WTC11 (cell line): ENCODE results near the gene PLEKHA6. TPM values are rescaled to one million over a fixed set of nuclear protein-coding genes. Genes with fewer than 3 reads are reported as not detected.

ENCODE experiments used
- ATAC-seq: fragments of 200-7000 bp; cut with Tn5 transposase; 2 replicates; pipeline ENCODE4 v1.10.0; 2021; ENCODE audit warnings: mild to moderate bottlenecking, moderate library complexity
- CTCF ChIA-PET: fragments of 300-600 bp; sonication (Branson Sonifier 250); formaldehyde crosslinking; loops from one replicate; lab custom pipeline; 2021; ENCODE audit warnings: antibody characterized with exemption; lab: Charles Lee
- POLR2A ChIA-PET: fragments of 350-600 bp; sonication (Branson Sonifier 250); formaldehyde crosslinking; loops from one replicate; lab custom pipeline; 2021; ENCODE audit warnings: antibody characterized with exemption; lab: Charles Lee
- DNase-seq: peaks from one replicate; pipeline ENCODE4 v3.0.0; 2021; ENCODE audit warnings: low spot score
- H3K27ac Mint-ChIP-seq: 2 replicates; pipeline ENCODE4 v1.8.0; 2021; ENCODE audit warnings: mixed read lengths
- H3K27me3 Mint-ChIP-seq: 2 replicates; pipeline ENCODE4 v1.8.0; 2021; ENCODE audit warnings: low read depth, mild to moderate bottlenecking, moderate library complexity, mixed read lengths
- H3K36me3 Mint-ChIP-seq: 2 replicates; pipeline ENCODE4 v1.8.0; 2021; ENCODE audit warnings: mixed read lengths
- H3K4me1 Mint-ChIP-seq: 2 replicates; pipeline ENCODE4 v1.8.0; 2022; ENCODE audit warnings: mixed read lengths
- H3K4me3 Mint-ChIP-seq: 2 replicates; pipeline ENCODE4 v1.8.0; 2021; ENCODE audit warnings: mild to moderate bottlenecking, moderate library complexity, mixed read lengths
- H3K9me3 Mint-ChIP-seq: 2 replicates; pipeline ENCODE4 v1.8.0; 2021; ENCODE audit warnings: mixed read lengths
- CTCF ChIP-seq: fragments of 200-600 bp; IDR thresholded peaks from 2 replicates; pipeline ENCODE4 v1.8.0; 2022; ENCODE audit warnings: antibody characterized with exemption
- ELF4 ChIP-seq: sonication (generic); formaldehyde crosslinking; IDR thresholded peaks from 2 replicates; pipeline ENCODE4 v1.8.1; 2022; ENCODE audit warnings: low read depth, mild to moderate bottlenecking, moderate library complexity, missing genetic modification reagents
- ETV6 ChIP-seq: sonication (generic); formaldehyde crosslinking; IDR thresholded peaks from 2 replicates; pipeline ENCODE4 v1.8.1; 2022; ENCODE audit warnings: mild to moderate bottlenecking, missing genetic modification reagents
- GABPB1 ChIP-seq: sonication (generic); formaldehyde crosslinking; IDR thresholded peaks from 2 replicates; pipeline ENCODE4 v1.8.1; 2023; ENCODE audit warnings: mild to moderate bottlenecking, missing genetic modification reagents
- KAT7 ChIP-seq: sonication (generic); formaldehyde crosslinking; IDR thresholded peaks from 2 replicates; pipeline ENCODE4 v1.8.1; 2023; ENCODE audit warnings: missing genetic modification reagents, mild to moderate bottlenecking, borderline replicate concordance
- NR1H2 ChIP-seq: sonication (generic); formaldehyde crosslinking; IDR thresholded peaks from 2 replicates; pipeline ENCODE4 v1.9.0; 2021; ENCODE audit warnings: mild to moderate bottlenecking, moderate library complexity, missing genetic modification reagents
- PRRX2 ChIP-seq: fragments of 250-450 bp; sonication (Bioruptor Pico); IDR thresholded peaks from 2 replicates; pipeline ENCODE4 v1.8.0; 2021; ENCODE audit warnings: mild to moderate bottlenecking
- SOX15 ChIP-seq: fragments of 250-450 bp; sonication (Bioruptor Pico); IDR thresholded peaks from 2 replicates; pipeline ENCODE4 v1.9.0; 2021; ENCODE audit warnings: mild to moderate bottlenecking
- SP1 ChIP-seq: sonication (generic); formaldehyde crosslinking; conservative IDR thresholded peaks from 2 replicates; pipeline ENCODE4 v1.8.1; 2022; ENCODE audit warnings: missing genetic modification reagents
- TEAD4 ChIP-seq: sonication (generic); formaldehyde crosslinking; IDR thresholded peaks from 2 replicates; pipeline ENCODE4 v1.8.0; 2022; ENCODE audit warnings: mild to moderate bottlenecking, missing genetic modification reagents
- TP53 ChIP-seq: sonication (generic); formaldehyde crosslinking; IDR thresholded peaks from 2 replicates; pipeline ENCODE4 v1.8.1; 2023; ENCODE audit warnings: mild to moderate bottlenecking, missing genetic modification reagents
- ZNF138 ChIP-seq: sonication (generic); formaldehyde crosslinking; conservative IDR thresholded peaks from 2 replicates; pipeline ENCODE4 v1.8.1; 2022; ENCODE audit warnings: mild to moderate bottlenecking, moderate library complexity, missing genetic modification reagents
- ZNF416 ChIP-seq: fragments of 250-450 bp; sonication (Bioruptor Pico); IDR thresholded peaks from 2 replicates; pipeline ENCODE4 v1.9.0; 2021; ENCODE audit warnings: mild to moderate bottlenecking, inconsistent platforms
- ZNF671 ChIP-seq: fragments of 250-450 bp; sonication (Bioruptor Pico); IDR thresholded peaks from 2 replicates; pipeline ENCODE4 v1.8.0; 2021; ENCODE audit warnings: mild to moderate bottlenecking
- total RNA-seq: library from RNA; stranded (reverse); gene quantifications from 3 replicates; pipeline ENCODE4 v1.2.3, GENCODE V29; 2021
- TF ChIP-seq, protein P1 (sequence below): fragments of 250-450 bp; sonication (Bioruptor Pico); IDR thresholded peaks from 2 replicates; pipeline ENCODE4 v1.8.0; 2021; ENCODE audit warnings: mild to moderate bottlenecking
- TF ChIP-seq, protein P2 (sequence below): fragments of 250-450 bp; sonication (Bioruptor Pico); conservative IDR thresholded peaks from 2 replicates; pipeline ENCODE4 v1.9.0; 2021; ENCODE audit warnings: mild to moderate bottlenecking

PLEKHA6 gene
- total RNA-seq, 1 experiment from 2014 or later = 11.6 TPM

DNA sequence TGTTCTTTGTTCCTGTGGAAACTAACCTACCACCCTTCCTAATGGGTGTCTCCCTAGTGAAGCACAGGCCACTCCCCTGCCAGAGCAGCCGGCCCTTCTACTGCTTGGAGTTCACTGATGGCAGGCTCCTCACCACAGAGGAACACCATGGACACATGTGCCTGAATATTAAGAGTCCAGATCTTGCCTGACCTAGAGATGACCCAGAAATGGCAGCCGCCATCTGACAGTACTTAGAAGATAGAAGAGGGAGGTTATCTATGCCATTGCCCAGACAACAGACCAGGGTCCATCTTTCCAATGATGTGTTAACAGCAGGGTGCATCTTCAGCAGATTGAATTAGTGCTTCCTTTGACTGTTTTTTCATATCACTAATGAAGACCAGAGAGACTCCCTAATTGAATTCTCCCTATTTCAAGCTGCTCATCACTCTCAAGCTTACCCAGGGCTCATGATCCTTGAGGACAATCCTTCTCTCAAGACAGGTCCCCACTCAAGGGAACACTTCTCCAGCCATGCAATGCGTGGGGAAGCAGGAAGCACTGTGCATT is 59.8 kb downstream of the PLEKHA6 start (continued):
- no peak for TF ChIP-seq SP1 (CRISPR knock-in tag)
- no peak for TF ChIP-seq SOX15 (CRISPR knock-in tag)
- no peak for TF ChIP-seq KAT7 (CRISPR knock-in tag)
- no peak for TF ChIP-seq ZNF671 (CRISPR knock-in tag)
- TF ChIP-seq CTCF = no peak
- no peak for TF ChIP-seq PRRX2 (CRISPR knock-in tag)
- TF ChIP-seq ETV6 (CRISPR knock-in tag) = no peak
- no peak for TF ChIP-seq TEAD4 (CRISPR knock-in tag)
- TF ChIP-seq, protein P1, sequence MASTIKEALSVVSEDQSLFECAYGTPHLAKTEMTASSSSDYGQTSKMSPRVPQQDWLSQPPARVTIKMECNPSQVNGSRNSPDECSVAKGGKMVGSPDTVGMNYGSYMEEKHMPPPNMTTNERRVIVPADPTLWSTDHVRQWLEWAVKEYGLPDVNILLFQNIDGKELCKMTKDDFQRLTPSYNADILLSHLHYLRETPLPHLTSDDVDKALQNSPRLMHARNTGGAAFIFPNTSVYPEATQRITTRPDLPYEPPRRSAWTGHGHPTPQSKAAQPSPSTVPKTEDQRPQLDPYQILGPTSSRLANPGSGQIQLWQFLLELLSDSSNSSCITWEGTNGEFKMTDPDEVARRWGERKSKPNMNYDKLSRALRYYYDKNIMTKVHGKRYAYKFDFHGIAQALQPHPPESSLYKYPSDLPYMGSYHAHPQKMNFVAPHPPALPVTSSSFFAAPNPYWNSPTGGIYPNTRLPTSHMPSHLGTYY = no peak
- TF ChIP-seq ELF4 (CRISPR knock-in tag) = no peak

DNA sequence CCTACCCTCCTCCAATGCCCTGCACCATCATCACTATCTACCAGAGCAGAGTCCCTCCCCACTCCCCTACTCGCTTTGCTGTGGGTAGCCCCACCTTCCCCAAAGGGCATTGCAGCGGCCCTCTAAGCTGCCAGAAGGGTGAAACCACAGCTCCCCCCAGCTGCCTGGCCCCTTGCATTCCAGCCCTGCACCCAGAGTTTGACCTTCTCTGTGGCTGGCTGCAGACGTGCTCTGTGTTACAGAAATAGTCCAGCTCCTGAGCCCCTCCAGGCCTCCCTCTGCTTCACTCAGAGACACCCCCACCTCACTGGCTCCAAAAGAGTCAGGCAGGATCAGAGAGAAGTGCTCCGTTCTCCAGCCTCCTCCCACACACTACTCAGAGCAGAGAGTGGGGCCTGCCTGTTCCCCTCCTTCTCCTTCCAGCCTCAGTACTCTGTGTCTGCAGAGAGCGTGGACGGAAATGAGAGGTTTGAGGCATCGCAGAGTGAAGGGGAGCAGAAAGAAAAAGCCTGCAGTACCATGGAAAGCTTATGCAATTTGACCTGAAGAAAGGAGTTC is 63.2 kb downstream of the PLEKHA6 start:
- no peak for TF ChIP-seq ZNF138
- no peak for TF ChIP-seq ZNF416 (CRISPR knock-in tag)
- TF ChIP-seq NR1H2 (CRISPR knock-in tag) = no peak
- Mint-ChIP-seq H3K36me3 (no peaks in the 10 kb centered on the region), H3K4me3 (no peak overlapping the region), H3K4me1 (peaks cover 24% of the 10 kb centered on the region), H3K27ac (no peak overlapping the region), H3K27me3 (no peaks in the 10 kb centered on the region), H3K9me3 (no peaks in the 10 kb centered on the region)
- DNase-seq = peak; percentile 39
- peak; percentile 85 for ATAC-seq
- ChIA-PET CTCF (interaction anchor here (0.7 to 2.7 kb wide), 9 partner anchors 11 to 134 kb away, joined by 3 to 9 read pairs (median 4); partner anchors contain the start of gene PLEKHA6), POLR2A (no interaction called here)

DNA sequence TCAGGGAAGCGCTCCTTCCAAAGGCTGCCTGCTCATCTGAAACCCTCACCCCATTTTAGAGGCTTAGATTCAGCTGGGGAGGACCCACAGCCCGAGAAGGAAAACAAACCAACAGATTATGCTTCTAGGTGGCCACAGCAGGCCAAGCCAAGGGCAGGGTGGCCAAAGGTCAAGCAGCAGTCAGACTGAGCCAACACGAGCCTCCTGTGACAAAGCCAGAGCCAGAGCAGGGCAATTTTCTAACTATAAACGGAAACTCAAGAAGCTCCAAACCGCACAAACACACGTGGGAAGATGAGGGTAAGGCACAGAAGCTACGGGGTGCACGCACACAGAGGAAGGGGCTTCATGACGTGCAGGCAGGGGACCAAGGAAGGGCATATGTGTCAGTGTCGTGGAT is 64.1 kb downstream of the PLEKHA6 start:
- ATAC-seq = no peak
- Mint-ChIP-seq H3K9me3 (no peaks in the 10 kb centered on the region), H3K27ac (no peak overlapping the region), H3K4me1 (peaks cover 24% of the 10 kb centered on the region), H3K27me3 (no peaks in the 10 kb centered on the region), H3K36me3 (no peaks in the 10 kb centered on the region), H3K4me3 (no peak overlapping the region)
- CTCF ChIA-PET = interaction anchor here (0.6 to 2.7 kb wide), 7 partner anchors 12 to 88 kb away, joined by 3 to 9 read pairs (median 4); partner anchors contain the start of genes GOLT1A and PLEKHA6
- TF ChIP-seq GABPB1 (peak; percentile 77), TP53 (no peak)
- POLR2A ChIA-PET = no interaction called here
- no peak for DNase-seq

GRCh38 chr1:204294357-204294756 is 65.4 kb downstream of the PLEKHA6 start:
- no peak overlapping the region for H3K4me3 Mint-ChIP-seq
- H3K27ac Mint-ChIP-seq = no peak overlapping the region
- ATAC-seq (no peak), DNase-seq (no peak)
- H3K9me3 Mint-ChIP-seq = no peaks in the 10 kb centered on the region
- H3K27me3 Mint-ChIP-seq = no peaks in the 10 kb centered on the region
- POLR2A ChIA-PET = interaction anchor here (0.6 kb wide), 1 partner anchor 294 kb away, joined by 3 read pairs; no protein-coding TSS in a partner anchor
- CTCF ChIA-PET = no interaction called here
- peaks cover 28% of the 10 kb centered on the region for H3K4me1 Mint-ChIP-seq
- TF ChIP-seq, protein P2, sequence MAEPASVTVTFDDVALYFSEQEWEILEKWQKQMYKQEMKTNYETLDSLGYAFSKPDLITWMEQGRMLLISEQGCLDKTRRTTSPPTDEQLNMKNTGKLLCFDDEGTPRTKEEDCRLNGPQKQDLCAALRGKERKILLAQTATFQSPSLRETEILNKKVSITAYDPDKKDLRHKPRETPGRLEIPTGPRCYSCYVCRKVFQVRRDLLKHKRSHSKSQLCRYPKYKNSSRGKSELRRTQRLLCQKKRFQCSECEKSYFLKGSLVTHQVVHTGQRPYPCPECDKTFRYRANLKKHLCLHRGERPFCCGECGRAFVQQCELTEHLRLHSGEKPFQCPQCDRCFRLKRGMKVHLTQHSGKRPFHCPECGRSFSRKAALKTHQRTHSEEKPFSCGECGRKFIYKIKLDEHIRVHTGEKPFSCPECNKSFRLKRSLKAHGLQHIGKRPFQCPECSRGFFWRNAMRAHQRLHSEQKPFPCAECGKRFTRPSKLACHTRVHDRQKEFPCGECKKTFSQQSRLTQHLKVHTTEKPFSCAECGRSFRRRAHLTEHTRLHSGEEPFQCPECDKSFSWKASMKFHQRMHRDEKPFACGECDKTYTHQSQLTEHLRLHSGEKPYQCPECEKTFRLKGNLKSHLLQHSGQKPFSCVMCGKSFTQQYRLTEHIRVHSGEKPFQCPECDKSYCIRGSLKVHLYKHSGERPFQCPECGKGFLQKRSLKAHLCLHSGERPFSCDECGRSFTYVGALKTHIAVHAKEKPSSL (CRISPR knock-in tag) = no peak
- no peaks in the 10 kb centered on the region for H3K36me3 Mint-ChIP-seq
